K562 (cell line): ENCODE measurements around the gene FAM161A. TPM values are rescaled to one million over a fixed set of nuclear protein-coding genes. Genes with fewer than 3 reads are reported as not detected.

Experiments used
- ASH1L ChIP-seq: fragments of 450-650 bp; IDR thresholded peaks from 2 replicates; pipeline ENCODE4 v1.6.1; 2018; ENCODE audit warnings: borderline replicate concordance, mild to moderate bottlenecking, low read depth; ENCODE audit not compliant: partially characterized antibody
- BRF2 ChIP-seq: IDR thresholded peaks from 3 replicates; pipeline ENCODE4 v1.6.1; 2011; ENCODE audit warnings: borderline replicate concordance, mild to moderate bottlenecking; ENCODE audit not compliant: insufficient read length, insufficient read depth
- CBX1 ChIP-seq: sonication (generic); IDR thresholded peaks from 2 replicates; pipeline ENCODE4 v1.6.1; 2016; ENCODE audit warnings: antibody characterized with exemption, low read depth, mild to moderate bottlenecking
- CGGBP1 ChIP-seq: fragments of 250-450 bp; sonication (Bioruptor Pico); IDR thresholded peaks from 2 replicates; pipeline ENCODE4 v1.9.0; 2021; ENCODE audit warnings: mild to moderate bottlenecking
- EP400 ChIP-seq: fragments of 450-650 bp; IDR thresholded peaks from 2 replicates; pipeline ENCODE4 v1.6.1; 2017; ENCODE audit warnings: antibody characterized with exemption, mild to moderate bottlenecking, moderate library complexity
- FOS ChIP-seq: IDR thresholded peaks from 3 replicates; pipeline ENCODE4 v1.6.1; 2011; ENCODE audit not compliant: insufficient read length; ENCODE audit errors: extremely low read depth
- IFI16 ChIP-seq: fragments of 250-450 bp; sonication (Bioruptor Pico); IDR thresholded peaks from 2 replicates; pipeline ENCODE4 v2.1.2; 2022; ENCODE audit warnings: mild to moderate bottlenecking, inconsistent platforms
- NCOA1 ChIP-seq: fragments of 450-650 bp; IDR thresholded peaks from 2 replicates; pipeline ENCODE4 v1.6.1; 2016; ENCODE audit warnings: low read depth
- PKNOX1 ChIP-seq: fragments of 450-650 bp; IDR thresholded peaks from 2 replicates; pipeline ENCODE4 v1.6.1; 2016
- PRPF4 ChIP-seq: fragments of 200-400 bp; formaldehyde crosslinking; IDR thresholded peaks from one replicate; pipeline ENCODE4 v1.6.1; 2017; ENCODE audit warnings: low read length, low read depth, mild to moderate bottlenecking; ENCODE audit not compliant: insufficient read depth, poor library complexity, severe bottlenecking
- PTRF ChIP-seq: fragments of 450-650 bp; IDR thresholded peaks from 2 replicates; pipeline ENCODE4 v1.6.1; 2016; ENCODE audit warnings: mild to moderate bottlenecking, missing genetic modification characterization, missing compliant biosample characterization
- RCOR1 ChIP-seq, 2 experiments: IDR thresholded peaks; 2 replicates each; pipeline ENCODE4 v1.6.1; 2012; ENCODE audit warnings: low read depth in 2 of 2, low read length in 2 of 2, borderline replicate concordance in 1 of 2, improper control_type of control experiment in 1 of 2
- SIN3A ChIP-seq, 2 experiments: fragments of 150-350 bp in 1 of 2; IDR thresholded peaks; 2 replicates each; pipeline ENCODE4 v1.6.1; 2011 to 2016; ENCODE audit warnings: borderline replicate concordance in 2 of 2, low read depth in 2 of 2, low read length in 2 of 2, mild to moderate bottlenecking in 2 of 2, moderate library complexity in 2 of 2; ENCODE audit not compliant: control insufficient read depth in 1 of 2
- TAF1 ChIP-seq: IDR thresholded peaks from 2 replicates; pipeline ENCODE4 v1.6.1; 2011; ENCODE audit warnings: mild to moderate bottlenecking, low read length, moderate library complexity; ENCODE audit not compliant: insufficient read depth, control insufficient read depth, severe bottlenecking; ENCODE audit errors: extremely low read depth
- XRCC5 ChIP-seq: fragments of 200-400 bp; formaldehyde crosslinking; IDR thresholded peaks from 2 replicates; pipeline ENCODE4 v1.6.1; 2017; ENCODE audit warnings: low read depth, mild to moderate bottlenecking, low read length
- ZFP91 ChIP-seq: sonication (generic); formaldehyde crosslinking; IDR thresholded peaks from 2 replicates; pipeline ENCODE4 v1.8.0; 2022; ENCODE audit warnings: mild to moderate bottlenecking, missing genetic modification reagents
- ZNF174 ChIP-seq: fragments of 250-450 bp; sonication (Bioruptor Pico); IDR thresholded peaks from 2 replicates; pipeline ENCODE4 v1.4.0; 2020; ENCODE audit warnings: mild to moderate bottlenecking
- ZNF212 ChIP-seq: fragments of 450-650 bp; formaldehyde crosslinking; IDR thresholded peaks from 2 replicates; pipeline ENCODE4 v1.4.0; 2020; ENCODE audit warnings: mild to moderate bottlenecking
- ZNF436 ChIP-seq: fragments of 250-450, 450-650 bp; sonication (Bioruptor Pico); formaldehyde crosslinking; IDR thresholded peaks from 2 replicates; pipeline ENCODE4 v1.7.0; 2020; ENCODE audit warnings: mild to moderate bottlenecking
- ZNF507 ChIP-seq: conservative IDR thresholded peaks from 2 replicates; pipeline ENCODE4 v1.6.1; 2017; ENCODE audit warnings: missing genetic modification characterization, missing compliant biosample characterization
- polyA plus RNA-seq, 8 experiments: library from polyadenylated mRNA; depleted of rRNA in 4 of 8; stranded (reverse) in 5 of 8; unstranded in 3 of 8; fragments of >200 nt; fragmentation: Nextera tagmentation in 2 of 8; fragmentation: Illumina TruSeq in 1 of 8; extraction: Ambion mirVana in 2 of 8; extraction: Trizol in 1 of 8; gene quantifications; 2 replicates each; pipeline versions ENCODE4 v1.2.1 to v1.2.3, GENCODE V29; 2011 to 2014; ENCODE audit warnings: inconsistent platforms in 1 of 8, missing spikeins in 1 of 8
- total RNA-seq, 7 experiments: library from RNA; depleted of rRNA in 6 of 7; stranded (reverse); fragments of >200 nt in 6 of 7; fragmentation: Illumina TruSeq in 2 of 7; extraction: Trizol in 2 of 7; gene quantifications; 2 replicates each; pipeline versions ENCODE4 v1.2.1 to v1.2.3, GENCODE V29; 2011 to 2021; ENCODE audit warnings: low replicate concordance in 1 of 7
- TF ChIP-seq, protein P1 (sequence below): sonication (generic); formaldehyde crosslinking; IDR thresholded peaks from 2 replicates; pipeline ENCODE4 v1.8.1; 2022; ENCODE audit warnings: missing genetic modification reagents
- TF ChIP-seq, protein P2 (sequence below): fragments of 250-450 bp; sonication (Bioruptor Pico); IDR thresholded peaks from 2 replicates; pipeline ENCODE4 v1.8.0; 2021; ENCODE audit warnings: moderate library complexity, mild to moderate bottlenecking, inconsistent platforms

FAM161A gene
- total and polyA plus RNA-seq, 9 of the 15 experiments (the other 6 are each of a cell fraction or from before 2014, with no cell fraction given): 0.27 to 1.4 (median 0.80) TPM

DNA sequence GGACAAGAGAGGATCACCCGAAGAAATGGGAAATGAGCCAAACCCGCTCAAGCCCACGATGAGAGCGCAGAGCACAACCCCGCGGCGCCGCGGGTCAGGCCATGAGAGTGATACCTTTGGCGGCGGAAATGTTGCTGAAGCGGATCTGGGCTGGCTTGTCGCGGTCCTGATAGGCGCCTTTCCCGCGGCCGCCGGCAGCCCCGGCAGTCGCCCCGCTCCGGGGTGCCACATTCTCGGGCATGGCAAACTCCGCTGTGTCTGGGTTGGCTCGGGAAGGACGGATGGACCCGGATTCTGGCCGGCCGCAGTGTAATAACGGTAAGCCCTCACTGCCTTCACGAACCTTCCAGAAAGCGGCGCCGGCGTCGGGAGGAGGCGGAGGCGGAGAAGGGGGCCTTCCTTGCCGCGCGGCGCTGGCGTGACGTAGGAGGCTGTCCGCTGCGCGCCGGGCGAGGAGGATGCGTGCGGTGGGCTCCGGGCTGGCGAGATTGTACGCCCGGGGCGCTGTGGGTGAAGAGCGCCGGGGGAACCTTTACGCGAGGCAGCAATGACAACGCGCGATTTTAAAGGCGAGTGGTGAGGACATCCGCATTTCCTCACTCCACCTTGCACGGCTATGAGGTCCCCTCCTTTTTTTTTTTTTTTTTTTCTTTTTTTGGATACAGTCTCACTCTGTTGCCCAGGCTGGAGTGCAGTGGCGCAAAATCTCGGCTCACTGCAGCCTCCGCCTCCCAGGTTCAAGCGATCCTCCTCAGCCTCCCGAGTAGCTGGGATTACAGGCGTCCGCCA, 34.6 kb upstream of the FAM161A start, which contains the start of gene CCT4 (continued):
- TF ChIP-seq, protein P1, sequence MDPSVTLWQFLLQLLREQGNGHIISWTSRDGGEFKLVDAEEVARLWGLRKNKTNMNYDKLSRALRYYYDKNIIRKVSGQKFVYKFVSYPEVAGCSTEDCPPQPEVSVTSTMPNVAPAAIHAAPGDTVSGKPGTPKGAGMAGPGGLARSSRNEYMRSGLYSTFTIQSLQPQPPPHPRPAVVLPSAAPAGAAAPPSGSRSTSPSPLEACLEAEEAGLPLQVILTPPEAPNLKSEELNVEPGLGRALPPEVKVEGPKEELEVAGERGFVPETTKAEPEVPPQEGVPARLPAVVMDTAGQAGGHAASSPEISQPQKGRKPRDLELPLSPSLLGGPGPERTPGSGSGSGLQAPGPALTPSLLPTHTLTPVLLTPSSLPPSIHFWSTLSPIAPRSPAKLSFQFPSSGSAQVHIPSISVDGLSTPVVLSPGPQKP (CRISPR knock-in tag): no peak
- no peak for TF ChIP-seq ASH1L
- no peak for TF ChIP-seq PKNOX1
- TF ChIP-seq, protein P2, sequence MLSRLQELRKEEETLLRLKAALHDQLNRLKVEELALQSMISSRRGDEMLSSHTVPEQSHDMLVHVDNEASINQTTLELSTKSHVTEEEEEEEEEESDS: no peak
- TF ChIP-seq ZNF212 (CRISPR knock-in tag): 0 out of 2 replicates have a peak, but pooled peaks have one; percentile 16
- TF ChIP-seq XRCC5: peak; percentile 84
- TF ChIP-seq NCOA1: no peak; the same call in 1 of the 2 replicates
- peak; percentile 98 for TF ChIP-seq EP400
- no peak for TF ChIP-seq ZNF436
- TF ChIP-seq BRF2: no peak
- no peak for TF ChIP-seq ZNF507
- TF ChIP-seq PTRF (tag): no peak
- TF ChIP-seq RCOR1 (IDR thresholded peaks at IDR 0.05; ENCODE audit: borderline replicate concordance in 1 of 2, low read depth in 2 of 2, low read length in 2 of 2): no peak
- no peak for TF ChIP-seq ZFP91
- TF ChIP-seq SIN3A (IDR thresholded peaks at IDR 0.05; ENCODE audit: borderline replicate concordance in 2 of 2, control insufficient read depth in 1 of 2, low read depth in 2 of 2, low read length in 2 of 2): peak; percentile 17 to 81; a peak in 3 of 4 replicates
- peak; percentile 79; the same call in 1 of the 2 replicates for TF ChIP-seq CBX1
- TF ChIP-seq TAF1: peak; percentile 97
- no peak for TF ChIP-seq CGGBP1
- TF ChIP-seq PRPF4: peak; percentile 85
- no peak for TF ChIP-seq ZNF174 (CRISPR knock-in tag)
- no peak for TF ChIP-seq FOS
- TF ChIP-seq IFI16 (CRISPR knock-in tag): no peak
